GM19023 (cell line): ENCODE measurements around the gene ZNF362.
A peak's percentile ranks its signal among the peaks of the same experiment; 100 is the strongest.

Experiments used
- ATAC-seq: cut with Tn5 transposase; IDR thresholded peaks from one replicate; pipeline ENCODE4 v1.9.1; 2021; ENCODE audit warnings: mild to moderate bottlenecking, moderate library complexity; ENCODE audit not compliant: unreplicated experiment

ZNF362 gene

DNA sequence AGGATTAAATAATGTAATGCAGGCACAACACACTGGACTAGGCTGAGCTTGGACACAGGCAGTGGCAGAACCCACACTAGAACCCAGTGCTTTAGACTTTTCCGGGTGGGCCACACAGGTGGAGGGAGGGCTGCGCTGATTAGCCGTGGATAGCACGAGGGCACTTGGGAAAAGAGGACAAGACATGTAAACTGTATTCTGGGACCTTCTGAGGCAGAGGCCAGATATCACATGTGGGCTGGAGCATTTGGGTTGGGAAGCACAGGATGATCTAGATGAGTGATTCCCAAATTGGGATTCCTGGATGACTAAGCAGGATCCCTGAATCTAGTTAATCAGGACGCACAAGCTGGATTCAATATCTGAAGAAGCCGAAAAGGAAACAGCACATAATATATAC lies 84.9 kb downstream of the ZNF362 start:
- no peak for ATAC-seq

- no peak for ATAC-seq
Measured at GRCh38 chr1:33342041-33342723, 85.9 kb downstream of the ZNF362 start.

DNA sequence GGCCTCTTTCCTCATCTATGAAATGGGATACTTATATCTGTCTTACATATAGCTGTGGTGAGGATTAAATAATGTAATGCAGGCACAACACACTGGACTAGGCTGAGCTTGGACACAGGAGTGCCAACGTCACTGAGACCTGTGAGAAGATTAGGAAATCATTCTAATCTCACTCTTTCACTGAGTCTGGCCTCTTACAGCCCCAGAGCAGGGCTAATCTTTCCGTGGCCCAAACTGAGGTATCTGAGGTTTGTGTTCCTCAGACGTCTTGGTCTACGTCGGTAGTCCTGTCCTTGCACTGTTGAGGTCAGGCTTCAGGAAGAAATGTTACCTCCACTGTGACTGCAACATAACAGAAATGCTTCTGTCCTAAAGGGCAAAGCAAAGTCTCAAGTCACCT lies 87.2 kb downstream of the ZNF362 start:
- ATAC-seq: no peak

GRCh38 chr1:33344896-33345560 lies 88.7 kb downstream of the ZNF362 start:
- ATAC-seq: no peak

GRCh38 chr1:33346533-33346926 lies 90.2 kb downstream of the ZNF362 start:
- ATAC-seq: no peak

- no peak for ATAC-seq
Measured at GRCh38 chr1:33346927-33347649, 90.8 kb downstream of the ZNF362 start.

DNA sequence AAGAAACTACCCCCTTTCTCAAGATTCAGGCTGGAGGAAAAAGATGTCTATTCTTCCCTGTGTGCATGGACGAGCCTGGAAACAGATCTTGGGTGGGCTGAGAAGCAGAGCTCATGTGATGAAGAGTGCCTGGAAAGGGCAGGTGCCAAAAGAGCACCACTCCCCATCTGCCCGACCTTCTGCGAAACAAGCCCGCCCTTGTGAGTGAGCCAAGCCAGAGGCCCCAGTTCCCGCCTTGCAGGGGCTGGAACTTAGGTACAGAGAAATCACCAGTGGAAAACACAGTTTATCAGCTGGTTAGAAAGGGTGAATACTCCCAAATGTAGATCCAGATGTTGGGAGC lies 91.3 kb downstream of the ZNF362 start:
- ATAC-seq: no peak

DNA sequence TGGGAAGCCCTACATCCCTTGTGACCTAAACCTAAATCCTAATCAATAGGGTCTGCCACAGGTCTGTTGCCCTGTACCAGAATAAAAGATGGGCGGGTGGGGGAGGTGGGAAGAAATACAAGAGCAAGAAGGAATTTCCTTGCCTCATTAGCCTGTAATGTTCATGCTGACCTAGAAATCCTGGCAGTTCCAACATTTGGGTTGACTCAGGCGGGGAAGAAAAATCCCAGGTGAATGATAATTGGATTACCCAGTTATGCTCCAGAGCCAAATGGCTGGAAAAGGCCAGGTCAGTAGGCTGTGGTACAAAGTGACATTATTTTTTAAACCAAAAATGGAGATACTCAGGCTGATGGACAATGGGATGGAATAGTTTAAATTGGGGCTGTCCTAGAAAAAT lies 91.9 kb downstream of the ZNF362 start:
- no peak for ATAC-seq

DNA sequence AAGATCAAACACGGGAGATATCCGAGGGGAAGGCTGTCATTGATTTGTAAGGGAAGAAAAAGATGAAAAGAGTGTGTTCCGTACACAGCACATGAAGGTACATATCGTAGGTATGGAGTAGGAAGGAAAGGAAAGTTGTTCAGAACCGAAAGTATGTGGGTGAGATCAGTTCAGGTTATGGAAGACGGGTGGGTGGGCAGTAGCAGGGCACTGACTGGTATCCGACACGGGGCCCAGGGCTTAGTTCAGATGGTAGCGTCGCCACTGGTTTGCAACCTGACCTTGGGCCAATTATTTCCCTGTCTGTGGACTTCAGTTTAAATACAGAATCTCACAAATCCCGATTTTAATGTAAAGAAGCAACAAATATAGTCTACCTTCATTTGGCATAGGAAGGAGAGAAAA lies 92.4 kb downstream of the ZNF362 start:
- ATAC-seq: no peak

- ATAC-seq: peak; percentile 30
Measured at GRCh38 chr1:33349081-33349759, 92.9 kb downstream of the ZNF362 start.

DNA sequence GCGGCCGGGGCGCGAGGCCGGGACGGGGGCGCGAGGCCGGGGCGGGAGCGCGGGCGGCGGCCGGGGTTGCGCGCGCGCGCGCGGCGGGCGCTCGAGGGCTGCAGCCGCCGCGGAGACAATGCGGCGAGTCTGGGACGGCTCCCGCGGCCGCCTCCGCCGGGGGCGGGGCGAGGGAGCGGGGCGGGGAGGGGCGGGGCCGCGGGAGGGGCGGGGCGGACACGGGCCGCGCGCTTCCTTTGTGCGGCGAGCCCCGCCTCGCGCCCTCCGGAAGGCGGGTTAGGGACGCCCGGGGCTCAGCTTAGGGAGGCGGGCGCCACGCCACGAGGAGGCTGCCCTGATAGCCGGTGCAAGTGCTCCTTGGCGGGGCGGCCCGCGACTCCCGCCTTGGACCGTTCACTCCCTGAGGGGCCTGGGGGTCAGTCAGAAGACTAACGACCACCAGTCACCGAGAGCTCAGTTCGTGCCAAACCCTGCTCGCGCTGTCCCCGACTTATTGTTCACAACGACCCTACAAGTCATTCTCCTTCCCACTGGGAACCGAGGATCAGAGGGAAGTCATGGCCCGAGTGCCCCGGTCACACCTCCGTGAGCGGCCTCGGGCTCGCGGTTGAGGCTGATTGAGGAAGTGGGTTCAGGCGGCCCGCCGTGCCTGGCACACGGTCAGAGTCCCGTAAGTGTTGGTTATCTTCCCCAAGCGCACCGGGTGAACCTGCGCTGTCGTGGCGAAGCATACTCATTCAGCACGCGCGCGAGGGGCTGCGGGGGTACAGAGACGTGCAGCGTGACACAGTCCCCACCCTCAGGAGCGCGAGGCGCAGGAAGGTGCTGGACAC lies 93.7 kb downstream of the ZNF362 start:
- peak; percentile 81 for ATAC-seq
